Measurements from ENCODE around the gene C9orf57.

GRCh38 chr9:72041369-72041768 lies 19.0 kb downstream of the C9orf57 start:
- TF ChIP-seq GATA1 (IDR thresholded peaks at IDR 0.05; ENCODE audit: low read depth, low read length), result no peak
- no peak for TF ChIP-seq POLR2A (IDR thresholded peaks at IDR 0.05; ENCODE audit: low read length)

Data from erythroblast (primary cell).